Measurements from ENCODE around the gene NTM.

The NTM gene

DNA sequence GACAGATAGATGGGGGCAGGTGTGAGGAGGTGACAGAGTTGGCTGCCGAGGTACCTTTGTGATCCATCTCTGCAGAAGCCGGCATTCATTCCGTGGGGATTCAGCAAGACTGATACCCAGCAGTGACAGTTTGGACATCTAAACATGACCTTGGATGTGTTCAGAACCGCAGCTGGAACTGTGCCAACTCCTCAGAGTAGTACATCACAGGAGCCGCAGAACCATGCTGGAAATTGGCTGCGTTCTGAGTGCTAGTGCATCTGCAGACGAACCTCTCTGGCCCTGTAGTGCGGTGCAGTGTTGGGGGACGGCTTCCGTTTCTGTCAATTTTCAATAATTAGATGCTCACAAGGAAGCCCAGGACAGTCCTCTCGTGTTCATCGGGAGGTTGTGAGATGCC, 772.1 kb downstream of the NTM start:
- H3K9ac ChIP-seq (ENCODE audit: low read depth, low read length) = no peak overlapping the region
- H3K9me3 ChIP-seq (ENCODE audit: control insufficient read depth, insufficient read depth, low read length) = no peaks in the 10 kb centered on the region
- H3K36me3 ChIP-seq (ENCODE audit: control insufficient read depth, insufficient read depth, low read length) = no peaks in the 10 kb centered on the region
- no peaks in the 10 kb centered on the region for H3K4me1 ChIP-seq (ENCODE audit: control insufficient read depth, insufficient read depth, low read length)
- no peaks in the 10 kb centered on the region for H3K27me3 ChIP-seq (ENCODE audit: control insufficient read depth, insufficient read depth, low read length)
- H3K4me3 ChIP-seq (ENCODE audit: low read depth, low read length) = no peak overlapping the region

DNA sequence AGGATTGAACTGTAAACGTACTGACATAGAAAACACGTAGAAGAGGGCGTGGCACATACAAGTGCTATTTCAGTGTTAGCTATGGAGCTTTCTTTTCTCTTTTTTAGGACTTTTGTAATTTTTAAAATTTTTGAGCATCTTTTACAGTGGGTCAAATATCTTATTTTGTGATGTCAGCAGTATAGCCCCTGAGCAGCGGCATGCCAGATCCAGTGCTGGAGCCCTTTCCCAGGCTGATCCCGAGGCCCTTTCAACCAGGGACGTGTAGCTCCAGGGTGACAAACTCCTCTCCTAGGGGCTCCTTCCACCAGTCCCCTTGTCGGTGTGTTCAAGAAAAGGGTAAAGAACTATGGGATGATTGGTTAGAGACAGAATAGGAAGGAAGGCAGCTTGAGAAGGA, 777.0 kb downstream of the NTM start:
- H3K9me3 ChIP-seq (ENCODE audit: control insufficient read depth, insufficient read depth, low read length) = no peaks in the 10 kb centered on the region
- H3K4me3 ChIP-seq (ENCODE audit: low read depth, low read length) = no peak overlapping the region
- no peak overlapping the region for H3K9ac ChIP-seq (ENCODE audit: low read depth, low read length)
- no peaks in the 10 kb centered on the region for H3K36me3 ChIP-seq (ENCODE audit: control insufficient read depth, insufficient read depth, low read length)
- H3K27me3 ChIP-seq (ENCODE audit: control insufficient read depth, insufficient read depth, low read length) = no peaks in the 10 kb centered on the region
- no peaks in the 10 kb centered on the region for H3K4me1 ChIP-seq (ENCODE audit: control insufficient read depth, insufficient read depth, low read length)

DNA sequence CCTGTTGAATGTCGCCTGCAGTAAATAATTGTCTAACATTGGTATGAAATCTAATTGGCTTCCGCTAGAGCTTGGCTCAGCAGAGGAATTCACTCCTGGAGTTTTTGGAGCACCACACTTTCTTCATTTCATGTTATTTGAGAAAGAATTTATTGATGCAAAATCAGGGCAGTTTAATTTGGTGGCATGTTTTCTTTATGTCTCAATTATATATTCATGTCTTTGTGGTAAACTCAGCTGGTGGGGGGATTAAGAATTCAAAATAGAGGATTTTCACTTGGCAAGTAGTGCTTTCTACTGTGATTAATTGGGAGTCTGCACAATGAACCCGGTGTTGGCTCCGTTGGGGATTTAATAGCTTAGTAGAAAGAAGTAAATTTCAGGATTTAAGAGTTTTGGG, 784.4 kb downstream of the NTM start:
- Histone ChIP-seq H3K27me3 (ENCODE audit: control insufficient read depth, insufficient read depth, low read length) (no peaks in the 10 kb centered on the region), H3K4me3 (ENCODE audit: low read depth, low read length) (no peak overlapping the region), H3K9ac (ENCODE audit: low read depth, low read length) (no peak overlapping the region), H3K4me1 (ENCODE audit: control insufficient read depth, insufficient read depth, low read length) (no peaks in the 10 kb centered on the region), H3K9me3 (ENCODE audit: control insufficient read depth, insufficient read depth, low read length) (no peaks in the 10 kb centered on the region), H3K36me3 (ENCODE audit: control insufficient read depth, insufficient read depth, low read length) (no peaks in the 10 kb centered on the region)

DNA sequence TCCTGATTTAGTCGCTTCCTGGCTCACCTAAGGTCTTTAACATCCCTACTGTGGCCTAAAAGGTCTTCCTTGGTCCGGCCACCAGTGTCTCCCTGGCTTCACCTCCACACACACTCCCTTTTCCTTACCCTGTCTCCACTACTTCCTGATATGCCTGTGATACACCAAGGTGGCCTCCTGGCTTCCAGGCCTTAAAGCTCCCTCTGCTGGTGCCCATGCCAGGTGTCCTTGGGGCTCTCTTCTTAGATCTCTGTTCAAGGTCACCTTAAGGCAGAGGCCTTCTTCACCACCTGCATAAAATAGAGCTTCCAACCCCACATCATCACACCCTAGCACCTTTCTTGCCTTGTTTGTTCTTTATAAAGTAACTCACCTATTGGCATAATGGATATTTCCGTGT, 787.7 kb downstream of the NTM start:
- Histone ChIP-seq H3K4me1 (ENCODE audit: control insufficient read depth, insufficient read depth, low read length) (no peaks in the 10 kb centered on the region), H3K9ac (ENCODE audit: low read depth, low read length) (no peak overlapping the region), H3K9me3 (ENCODE audit: control insufficient read depth, insufficient read depth, low read length) (no peaks in the 10 kb centered on the region), H3K4me3 (ENCODE audit: low read depth, low read length) (no peak overlapping the region), H3K36me3 (ENCODE audit: control insufficient read depth, insufficient read depth, low read length) (no peaks in the 10 kb centered on the region), H3K27me3 (ENCODE audit: control insufficient read depth, insufficient read depth, low read length) (no peaks in the 10 kb centered on the region)

DNA sequence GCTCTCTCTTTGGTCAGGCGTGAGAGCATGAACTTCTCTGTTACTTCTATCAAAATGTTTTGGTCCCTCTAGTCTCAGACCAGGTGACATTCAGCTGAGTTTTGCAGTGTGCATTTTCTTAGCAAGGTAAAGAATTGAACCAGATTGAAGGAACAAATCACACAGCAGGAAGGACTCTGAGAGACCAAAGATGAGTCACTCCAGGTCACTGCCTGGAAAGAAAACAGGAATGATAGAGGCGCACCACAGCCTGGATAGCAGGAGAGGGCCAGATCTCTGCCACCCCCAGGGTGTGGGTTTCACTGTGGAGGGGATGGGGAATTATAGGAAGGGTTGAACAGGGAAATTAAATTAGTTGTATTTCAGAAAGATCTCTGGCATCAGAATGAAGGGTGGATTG, 788.3 kb downstream of the NTM start:
- Histone ChIP-seq H3K36me3 (ENCODE audit: control insufficient read depth, insufficient read depth, low read length) (no peaks in the 10 kb centered on the region), H3K27me3 (ENCODE audit: control insufficient read depth, insufficient read depth, low read length) (no peaks in the 10 kb centered on the region), H3K4me3 (ENCODE audit: low read depth, low read length) (no peak overlapping the region), H3K9ac (ENCODE audit: low read depth, low read length) (no peak overlapping the region), H3K4me1 (ENCODE audit: control insufficient read depth, insufficient read depth, low read length) (no peaks in the 10 kb centered on the region), H3K9me3 (ENCODE audit: control insufficient read depth, insufficient read depth, low read length) (no peaks in the 10 kb centered on the region)

DNA sequence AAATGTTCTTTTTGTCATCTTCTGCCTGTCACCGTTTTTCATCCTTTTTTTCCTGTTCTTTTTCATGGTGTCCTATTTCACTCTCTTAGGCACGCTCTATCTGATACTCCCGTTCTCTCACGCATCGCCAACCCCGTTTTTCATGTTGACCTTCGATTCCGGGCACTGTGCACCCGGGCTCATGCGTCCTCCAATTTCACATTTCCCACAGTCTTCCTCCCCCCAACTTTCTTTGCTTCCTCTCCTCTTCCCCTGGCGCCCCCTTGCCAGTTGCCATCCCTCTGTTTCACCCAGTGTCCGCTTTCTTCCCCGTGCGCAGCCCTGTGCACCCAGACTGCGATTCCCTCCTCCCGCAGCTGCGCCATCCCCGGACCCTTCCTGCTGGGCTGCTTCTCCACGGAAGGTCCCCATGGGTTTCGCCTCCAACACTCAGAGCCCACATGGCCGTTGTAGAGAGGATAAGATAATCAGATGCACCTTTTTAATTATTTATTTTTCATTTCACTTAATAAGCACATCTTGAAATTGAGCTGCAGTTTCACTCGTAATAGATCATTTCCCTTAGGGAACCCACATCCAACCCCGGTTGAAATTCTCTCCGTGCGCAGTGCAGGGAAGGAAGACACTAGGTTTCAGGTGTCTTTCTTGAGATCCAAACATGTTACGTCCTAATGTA, 791.1 kb downstream of the NTM start:
- Histone ChIP-seq H3K4me1 (ENCODE audit: control insufficient read depth, insufficient read depth, low read length) (no peaks in the 10 kb centered on the region), H3K36me3 (ENCODE audit: control insufficient read depth, insufficient read depth, low read length) (no peaks in the 10 kb centered on the region), H3K4me3 (ENCODE audit: low read depth, low read length) (no peak overlapping the region), H3K9ac (ENCODE audit: low read depth, low read length) (no peak overlapping the region), H3K9me3 (ENCODE audit: control insufficient read depth, insufficient read depth, low read length) (no peaks in the 10 kb centered on the region), H3K27me3 (ENCODE audit: control insufficient read depth, insufficient read depth, low read length) (no peaks in the 10 kb centered on the region)

DNA sequence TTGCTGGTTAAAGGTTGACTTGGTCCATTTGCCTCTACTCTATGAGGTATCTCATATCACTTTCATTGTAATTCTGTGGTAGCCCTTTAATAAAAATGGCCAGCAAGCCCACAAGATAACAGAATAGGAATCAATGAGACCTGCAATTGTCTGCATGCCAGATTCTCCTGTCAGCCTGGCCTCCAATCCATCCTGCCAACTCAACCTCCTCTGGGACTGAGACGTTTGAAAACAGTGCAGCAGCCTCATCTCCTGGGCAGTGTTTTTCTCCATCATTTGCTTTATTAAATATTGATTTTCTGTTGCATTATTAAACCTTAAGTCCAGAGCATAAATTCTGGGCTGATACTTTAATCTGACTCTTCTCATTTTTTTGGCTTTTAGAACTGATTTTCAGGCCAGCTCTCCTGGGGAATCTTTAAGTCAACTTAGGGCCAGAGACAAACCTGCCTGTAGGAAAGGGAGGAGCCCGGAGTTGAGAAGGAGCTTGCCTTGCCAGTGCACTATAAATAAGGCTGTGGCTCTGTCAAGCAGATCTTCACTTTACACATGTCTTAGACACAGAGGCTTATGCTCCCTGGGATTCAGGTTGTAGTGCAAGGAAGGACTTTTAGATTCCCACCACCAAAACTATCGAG, 798.0 kb downstream of the NTM start:
- H3K4me1 ChIP-seq (ENCODE audit: control insufficient read depth, insufficient read depth, low read length) = no peaks in the 10 kb centered on the region
- no peak overlapping the region for H3K4me3 ChIP-seq (ENCODE audit: low read depth, low read length)
- no peaks in the 10 kb centered on the region for H3K27me3 ChIP-seq (ENCODE audit: control insufficient read depth, insufficient read depth, low read length)
- H3K36me3 ChIP-seq (ENCODE audit: control insufficient read depth, insufficient read depth, low read length) = no peaks in the 10 kb centered on the region
- H3K9me3 ChIP-seq (ENCODE audit: control insufficient read depth, insufficient read depth, low read length) = no peaks in the 10 kb centered on the region
- H3K9ac ChIP-seq (ENCODE audit: low read depth, low read length) = no peak overlapping the region

DNA sequence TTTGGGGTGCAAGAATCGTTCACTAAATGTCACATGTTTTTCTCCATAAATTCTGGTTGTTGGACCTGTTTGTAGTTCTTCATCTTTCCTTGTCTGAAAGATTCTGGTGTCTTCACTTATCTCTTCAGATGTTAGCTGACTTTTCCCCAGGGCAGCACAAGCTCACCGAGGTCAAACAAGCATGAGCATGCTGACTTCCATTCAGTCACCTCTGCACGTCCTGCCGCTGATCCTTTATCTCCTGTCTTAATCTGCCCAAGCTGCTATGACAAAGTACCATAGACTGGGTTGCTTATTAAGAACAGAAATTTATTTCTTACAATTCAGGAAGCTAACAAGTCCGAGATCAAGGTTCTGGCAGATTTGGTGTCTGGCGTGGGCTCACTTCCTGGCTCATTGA, 800.6 kb downstream of the NTM start:
- Histone ChIP-seq H3K4me1 (ENCODE audit: control insufficient read depth, insufficient read depth, low read length) (no peaks in the 10 kb centered on the region), H3K9me3 (ENCODE audit: control insufficient read depth, insufficient read depth, low read length) (no peaks in the 10 kb centered on the region), H3K9ac (ENCODE audit: low read depth, low read length) (no peak overlapping the region), H3K4me3 (ENCODE audit: low read depth, low read length) (no peak overlapping the region), H3K36me3 (ENCODE audit: control insufficient read depth, insufficient read depth, low read length) (no peaks in the 10 kb centered on the region), H3K27me3 (ENCODE audit: control insufficient read depth, insufficient read depth, low read length) (no peaks in the 10 kb centered on the region)

DNA sequence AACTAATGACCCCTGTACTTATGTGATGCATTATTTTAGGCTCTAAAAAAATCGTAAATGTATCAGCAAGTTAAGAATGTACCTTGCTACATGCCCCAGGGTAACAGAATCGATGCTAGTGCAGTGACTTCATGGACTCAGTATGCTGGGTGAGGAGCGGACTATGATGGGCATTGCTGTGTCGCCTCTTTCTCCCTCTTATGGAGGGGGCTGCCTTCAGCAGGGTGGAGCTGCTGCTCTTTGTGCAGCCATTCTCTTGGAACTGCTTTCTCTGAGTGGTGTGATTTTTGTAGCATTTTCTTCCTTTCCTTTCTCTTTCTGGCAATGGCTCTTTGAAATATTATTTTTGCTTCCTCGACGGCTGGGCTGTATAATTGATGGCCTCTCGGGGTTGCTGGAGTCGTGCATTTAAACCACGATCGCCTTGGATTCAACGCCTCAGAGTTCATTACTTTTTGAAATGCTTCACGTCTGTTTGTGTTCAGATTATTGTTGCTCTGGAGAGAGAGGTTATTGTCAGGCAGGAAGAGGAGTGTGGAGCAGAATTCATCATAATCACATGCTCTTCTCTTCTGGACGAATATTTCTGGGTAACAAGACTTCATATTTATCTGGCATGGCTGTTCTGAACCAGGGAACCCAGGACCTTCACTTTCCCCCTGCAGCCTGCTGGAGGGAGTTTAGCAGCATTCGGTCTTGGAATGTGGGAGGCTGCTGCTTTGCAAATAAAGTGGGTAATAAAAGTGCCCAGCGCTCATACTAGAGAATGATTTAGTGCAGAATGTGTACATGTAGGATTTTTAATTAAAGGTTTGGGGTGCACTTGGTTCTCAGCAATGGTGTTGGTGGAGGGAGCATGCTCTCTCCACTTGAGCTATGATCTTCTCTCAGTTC, 804.2 kb downstream of the NTM start:
- H3K4me1 ChIP-seq (ENCODE audit: control insufficient read depth, insufficient read depth, low read length) = no peaks in the 10 kb centered on the region
- H3K9ac ChIP-seq (ENCODE audit: low read depth, low read length) = no peak overlapping the region
- H3K27me3 ChIP-seq (ENCODE audit: control insufficient read depth, insufficient read depth, low read length) = no peaks in the 10 kb centered on the region
- H3K36me3 ChIP-seq (ENCODE audit: control insufficient read depth, insufficient read depth, low read length) = no peaks in the 10 kb centered on the region
- no peak overlapping the region for H3K4me3 ChIP-seq (ENCODE audit: low read depth, low read length)
- H3K9me3 ChIP-seq (ENCODE audit: control insufficient read depth, insufficient read depth, low read length) = no peaks in the 10 kb centered on the region

DNA sequence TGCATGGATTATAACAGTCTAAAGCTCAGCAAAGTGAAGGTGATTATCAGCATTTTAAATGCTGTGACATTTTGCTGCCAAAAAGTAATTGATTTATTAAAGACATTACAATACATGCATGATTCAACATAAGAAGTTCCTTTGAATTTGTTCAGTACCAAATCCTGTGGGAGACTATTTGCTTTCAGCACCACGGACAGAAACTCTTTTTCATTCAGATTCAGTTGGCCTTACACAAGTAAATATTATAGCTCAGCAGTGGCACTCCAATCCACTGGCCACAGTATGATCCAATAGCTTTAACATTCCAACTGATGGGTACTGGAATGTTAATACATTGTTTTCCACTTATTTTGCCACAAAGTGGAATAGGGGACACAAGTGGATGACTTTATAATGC, 806.7 kb downstream of the NTM start:
- no peak overlapping the region for H3K9ac ChIP-seq (ENCODE audit: low read depth, low read length)
- H3K4me3 ChIP-seq (ENCODE audit: low read depth, low read length) = no peak overlapping the region
- H3K9me3 ChIP-seq (ENCODE audit: control insufficient read depth, insufficient read depth, low read length) = no peaks in the 10 kb centered on the region
- H3K4me1 ChIP-seq (ENCODE audit: control insufficient read depth, insufficient read depth, low read length) = no peaks in the 10 kb centered on the region
- H3K27me3 ChIP-seq (ENCODE audit: control insufficient read depth, insufficient read depth, low read length) = no peaks in the 10 kb centered on the region
- H3K36me3 ChIP-seq (ENCODE audit: control insufficient read depth, insufficient read depth, low read length) = no peaks in the 10 kb centered on the region

DNA sequence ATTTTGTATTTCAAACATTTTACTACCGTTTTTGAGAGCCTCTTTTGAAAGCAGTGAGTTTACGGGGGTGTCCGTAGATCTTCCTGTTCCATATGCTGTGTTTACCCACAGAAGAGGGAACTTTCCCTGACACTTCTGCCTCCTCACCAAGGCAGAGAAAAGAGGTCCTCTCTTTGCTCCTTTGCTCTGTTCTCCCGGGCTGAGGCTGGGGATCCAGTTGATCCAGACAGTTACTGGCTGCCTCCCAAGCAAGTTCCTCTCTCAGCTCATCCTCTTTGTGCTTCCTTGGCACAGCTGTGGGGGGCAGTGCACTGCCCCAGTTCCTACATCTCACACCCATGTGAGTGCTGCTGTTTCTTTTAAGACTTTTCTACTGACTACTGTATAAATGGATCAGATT, 813.7 kb downstream of the NTM start:
- H3K36me3 ChIP-seq (ENCODE audit: control insufficient read depth, insufficient read depth, low read length) = no peaks in the 10 kb centered on the region

More for the DNA sequence above, 813.7 kb downstream of the NTM start:
- Histone ChIP-seq H3K27me3 (ENCODE audit: control insufficient read depth, insufficient read depth, low read length) (no peaks in the 10 kb centered on the region), H3K4me1 (ENCODE audit: control insufficient read depth, insufficient read depth, low read length) (no peaks in the 10 kb centered on the region), H3K4me3 (ENCODE audit: low read depth, low read length) (no peak overlapping the region), H3K9me3 (ENCODE audit: control insufficient read depth, insufficient read depth, low read length) (no peaks in the 10 kb centered on the region), H3K9ac (ENCODE audit: low read depth, low read length) (no peak overlapping the region)
